GM19351 (cell line): ENCODE measurements around the gene CRYBG1.
"Not testable (repeated sequence)": the region's sequence is repeated elsewhere in the genome, so short reads cannot be mapped to it uniquely, and the experiment has no call there.

Experiments used
- ATAC-seq: cut with Tn5 transposase; IDR thresholded peaks from one replicate; pipeline ENCODE4 v1.9.1; 2021; ENCODE audit warnings: mild to moderate bottlenecking, moderate library complexity; ENCODE audit not compliant: unreplicated experiment

Gene CRYBG1

GRCh38 chr6:106540907-106541306 is 180.4 kb downstream of the CRYBG1 start:
- no peak for ATAC-seq

DNA sequence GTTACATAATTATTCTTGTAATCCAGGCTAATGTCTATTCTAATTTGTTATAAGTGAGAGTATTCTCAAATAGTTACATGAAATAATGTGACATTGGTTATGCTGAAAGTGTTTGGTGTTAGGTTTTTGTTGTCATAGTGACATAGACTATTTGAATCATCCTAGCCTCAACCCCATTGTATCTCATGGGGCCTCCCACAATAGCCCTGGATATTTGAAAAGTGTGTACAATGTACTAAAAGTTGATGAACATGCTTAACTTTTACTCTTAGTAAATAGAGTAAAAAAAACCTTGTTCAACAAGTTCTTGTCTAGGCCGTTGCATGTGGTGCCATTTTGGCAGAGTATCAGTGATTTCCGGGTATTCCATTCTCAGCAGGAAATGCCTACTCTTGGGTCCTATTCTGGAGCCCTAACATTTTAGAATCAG is 185.8 kb downstream of the CRYBG1 start:
- ATAC-seq = no peak

DNA sequence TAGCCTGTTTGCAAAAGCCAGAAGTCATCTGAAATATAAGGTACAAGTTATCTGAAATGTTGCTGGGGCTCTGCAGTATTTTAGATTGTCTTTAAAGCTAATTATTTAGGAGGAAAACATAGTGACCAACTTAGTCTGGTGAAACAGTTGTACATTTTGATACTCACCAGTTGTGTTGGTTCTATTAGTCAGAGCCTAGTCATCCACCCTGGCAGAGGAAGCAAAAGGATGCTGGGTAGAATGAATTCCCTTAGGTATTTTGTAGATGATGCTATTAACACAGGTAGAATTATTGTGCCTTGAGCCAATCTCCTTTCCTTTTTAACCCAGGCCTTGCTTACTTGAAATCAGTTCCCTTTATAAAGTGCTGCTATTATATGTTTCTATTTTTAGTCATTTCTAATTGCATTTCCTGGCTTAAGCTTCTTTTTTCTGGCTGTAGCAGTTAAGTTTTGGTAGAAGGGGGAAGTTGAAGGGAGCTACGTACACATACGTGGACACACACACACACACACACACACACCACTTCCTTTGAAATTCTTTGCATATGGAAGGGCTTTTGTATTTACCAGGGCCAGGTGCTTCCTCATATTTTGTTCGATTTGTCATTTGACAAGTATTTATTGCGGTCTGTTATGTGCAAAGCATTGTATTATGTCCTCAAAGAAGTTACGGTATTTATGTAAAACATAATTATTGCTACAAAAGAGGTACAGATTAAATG is 186.3 kb downstream of the CRYBG1 start:
- ATAC-seq = no peak

DNA sequence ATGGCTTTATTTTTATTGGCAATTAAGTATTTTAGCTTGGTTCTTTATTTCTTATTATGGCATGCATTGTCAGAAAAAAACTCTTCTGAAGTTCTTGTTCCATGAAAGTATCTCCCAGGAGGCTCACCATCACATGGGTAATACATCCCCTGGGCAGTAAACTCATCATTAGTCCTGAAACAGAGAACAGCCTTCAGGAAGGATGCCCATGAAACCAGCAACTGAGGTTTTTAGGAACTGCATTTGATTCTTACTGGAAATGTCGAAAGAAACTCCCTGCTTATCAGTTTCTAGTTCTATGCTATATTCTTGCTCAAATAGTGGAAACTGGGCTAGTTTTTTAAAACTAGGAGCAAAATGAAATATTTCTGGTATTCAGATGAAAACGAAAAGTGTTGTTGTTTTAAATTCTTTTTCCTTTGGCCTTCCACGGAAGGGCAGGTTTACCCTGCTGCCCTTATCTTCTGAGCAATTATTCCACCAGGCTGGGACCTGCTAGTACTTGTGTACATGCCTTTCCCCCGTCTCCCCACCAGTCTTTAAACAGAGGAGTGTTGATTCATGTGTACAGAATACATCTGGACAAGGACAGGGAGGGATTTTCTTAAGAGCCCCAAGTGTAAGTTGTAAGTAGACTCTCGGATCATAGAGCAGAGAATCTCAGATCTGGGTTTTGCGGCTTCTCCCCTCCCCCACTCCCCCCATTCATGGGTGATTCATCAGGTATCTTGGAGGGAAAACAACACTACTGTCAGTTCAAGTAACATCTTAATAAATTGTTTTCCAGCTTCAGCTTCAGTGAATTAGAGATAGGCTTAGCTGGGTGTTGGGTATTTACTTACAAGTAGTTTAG is 187.3 kb downstream of the CRYBG1 start:
- no peak for ATAC-seq

DNA sequence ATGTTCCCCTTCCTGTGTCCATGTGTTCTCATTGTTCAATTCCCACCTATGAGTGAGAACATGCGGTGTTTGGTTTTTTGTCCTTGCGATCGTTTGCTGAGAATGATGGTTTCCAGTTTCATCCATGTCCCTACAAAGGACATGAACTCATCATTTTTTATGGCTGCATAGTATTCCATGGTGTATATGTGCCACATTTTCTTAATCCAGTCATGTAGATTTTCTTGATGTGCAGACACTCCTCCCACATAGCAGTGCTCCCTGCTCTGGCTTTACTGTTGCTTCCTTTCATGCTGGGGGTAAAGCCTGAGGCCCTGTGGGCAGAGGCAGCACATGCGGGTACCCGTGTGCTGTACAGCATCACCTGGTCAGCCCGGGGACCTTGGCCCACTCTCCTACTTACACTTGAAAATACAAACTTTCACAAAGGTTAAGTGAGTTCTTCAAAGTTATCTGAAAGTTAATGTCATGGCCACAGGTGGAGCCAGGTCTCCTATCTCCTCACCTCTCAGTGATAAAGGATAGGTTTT is 188.5 kb downstream of the CRYBG1 start:
- not testable (repeated sequence) for ATAC-seq

- ATAC-seq = no peak
Observed at GRCh38 chr6:106549521-106549920, 189.0 kb downstream of the CRYBG1 start.

DNA sequence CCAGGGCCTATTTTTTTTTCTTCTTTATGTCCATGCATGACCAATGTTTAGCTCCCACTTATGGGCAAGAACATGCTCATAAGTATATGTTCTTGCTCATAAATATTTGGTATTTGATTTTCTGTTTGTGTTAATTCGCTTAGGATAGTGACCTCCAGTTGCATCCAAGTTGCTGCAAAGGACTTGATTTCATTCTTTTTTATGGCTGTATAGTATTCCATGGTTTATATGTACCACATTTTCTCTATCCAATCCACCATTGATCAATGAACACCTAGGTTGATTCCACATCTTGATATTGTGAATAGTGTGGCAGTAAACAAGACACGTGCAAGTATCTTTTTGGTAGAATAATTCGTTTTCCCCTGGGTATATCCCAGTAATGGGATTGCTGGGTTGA is 190.6 kb downstream of the CRYBG1 start:
- no peak for ATAC-seq

- ATAC-seq = no peak
Observed at GRCh38 chr6:106553440-106553839, 192.9 kb downstream of the CRYBG1 start.

- no peak for ATAC-seq
Observed at GRCh38 chr6:106555767-106556166, 195.2 kb downstream of the CRYBG1 start.

DNA sequence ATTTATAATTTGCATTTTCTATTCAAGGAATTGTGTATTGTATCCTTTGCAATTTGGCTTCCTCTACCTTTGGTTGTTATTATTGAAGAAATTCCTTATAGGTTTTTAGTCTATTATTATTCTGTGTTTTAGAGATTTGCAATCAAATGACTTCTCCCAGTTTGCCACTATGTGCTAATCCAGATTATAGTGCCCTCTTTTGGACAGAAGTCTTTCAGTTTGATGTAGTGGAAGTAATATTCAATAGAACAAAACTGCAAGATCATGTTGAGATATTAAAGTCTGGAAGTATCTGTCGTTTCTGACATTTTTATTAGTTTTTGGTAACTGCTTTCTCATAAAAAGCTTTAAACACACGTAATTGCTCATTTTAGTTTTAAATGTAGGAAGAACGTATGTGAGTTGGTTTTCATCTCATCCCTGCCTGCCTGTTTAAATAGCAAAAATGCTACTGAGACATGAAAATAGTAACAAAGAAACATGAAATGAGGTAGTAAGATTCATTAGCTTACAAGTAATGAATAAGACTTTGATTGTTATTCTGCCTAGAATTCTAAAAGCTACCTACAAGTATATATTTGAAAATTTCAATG is 195.9 kb downstream of the CRYBG1 start:
- ATAC-seq = no peak

- no peak for ATAC-seq
Observed at GRCh38 chr6:106557837-106558236, 197.3 kb downstream of the CRYBG1 start.

DNA sequence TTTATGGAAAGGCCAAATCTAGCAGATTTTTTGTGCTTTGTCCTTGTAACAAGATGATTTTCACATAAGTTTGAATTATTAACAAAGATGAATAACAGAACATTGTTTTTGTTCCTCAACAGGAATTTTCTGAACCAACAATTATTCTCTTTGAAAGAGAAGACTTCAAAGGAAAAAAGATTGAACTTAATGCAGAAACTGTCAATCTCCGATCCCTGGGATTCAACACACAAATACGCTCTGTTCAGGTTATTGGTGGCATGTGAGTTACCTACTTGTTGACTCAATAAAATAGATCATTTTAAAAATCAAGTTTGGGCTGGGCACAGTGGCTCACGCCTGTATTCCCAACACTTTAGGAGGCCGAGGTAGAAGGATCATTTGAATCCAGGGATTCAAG is 197.8 kb downstream of the CRYBG1 start:
- no peak for ATAC-seq

DNA sequence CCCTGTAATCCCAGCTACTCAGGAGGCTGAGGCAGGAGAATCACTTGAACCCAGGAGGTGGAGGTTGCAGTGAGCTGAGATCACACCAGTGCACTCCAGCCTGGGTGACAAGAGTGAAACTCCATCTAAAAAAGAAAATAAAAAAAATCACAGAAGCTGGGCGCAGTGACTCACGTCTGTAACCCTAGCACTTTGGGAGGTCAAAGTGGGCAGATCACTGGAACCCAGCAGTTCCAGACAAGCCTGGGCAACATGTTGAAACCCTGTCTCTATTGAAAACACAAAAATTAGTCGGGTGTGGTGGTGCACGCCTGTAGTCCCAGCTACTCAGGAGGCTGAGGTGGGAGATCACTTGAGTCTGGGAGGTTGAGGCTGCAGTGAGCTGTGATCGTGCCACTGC is 199.1 kb downstream of the CRYBG1 start:
- ATAC-seq = not testable (repeated sequence)

GRCh38 chr6:106560996-106561685 is 200.6 kb downstream of the CRYBG1 start:
- no peak for ATAC-seq

DNA sequence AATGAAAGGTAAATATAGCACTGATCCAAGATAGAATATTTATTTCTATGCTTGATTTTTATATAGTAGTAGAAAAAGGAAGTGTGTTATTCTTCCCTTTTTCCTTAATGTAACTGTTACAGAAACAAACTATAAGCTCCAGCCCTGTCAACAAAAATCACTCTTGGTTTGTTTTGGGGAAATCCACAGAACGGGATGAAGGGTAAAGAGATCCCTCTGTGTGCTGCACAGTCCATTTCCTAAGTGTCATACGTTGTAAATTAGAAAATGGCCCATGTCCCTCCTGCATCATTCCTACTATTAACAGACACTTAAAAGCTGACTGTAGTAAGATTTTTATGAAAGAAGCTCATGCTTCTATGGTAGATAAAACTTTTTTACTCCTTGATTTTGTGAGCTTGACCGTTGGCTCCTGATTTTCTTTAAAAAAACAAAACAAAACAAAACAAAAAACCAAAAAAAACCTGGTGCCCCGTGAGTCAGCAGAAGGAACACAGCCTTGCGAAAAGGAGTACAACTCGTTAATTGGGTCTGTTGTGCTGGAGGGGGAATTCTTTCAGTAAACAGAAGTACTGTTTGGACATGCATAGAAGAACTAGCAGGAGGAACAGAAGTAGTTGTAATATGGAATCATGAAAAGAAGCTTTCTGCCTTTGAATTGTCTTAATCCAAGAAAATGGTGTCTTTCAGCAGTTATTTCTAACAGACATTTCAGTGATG is 201.3 kb downstream of the CRYBG1 start:
- no peak for ATAC-seq

DNA sequence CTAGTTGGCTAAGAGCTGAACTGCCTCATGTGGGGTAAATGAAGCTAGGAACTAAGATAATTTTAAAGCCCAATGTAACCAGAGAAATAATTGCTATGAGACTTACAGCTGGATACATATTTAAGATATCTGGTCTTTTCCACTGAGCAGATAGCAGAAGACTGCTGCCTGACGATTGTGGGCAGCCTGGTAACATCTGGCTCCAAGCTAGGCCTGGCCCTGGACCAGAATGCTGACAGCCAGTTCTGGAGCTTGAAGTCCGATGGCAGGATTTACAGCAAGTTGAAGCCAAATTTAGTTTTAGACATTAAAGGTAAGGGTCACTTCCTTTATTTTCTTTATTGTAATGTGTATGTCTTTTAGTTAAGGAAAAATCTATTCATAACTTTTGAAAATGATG is 203.1 kb downstream of the CRYBG1 start:
- ATAC-seq = no peak

GRCh38 chr6:106564476-106564875 is 204.0 kb downstream of the CRYBG1 start:
- ATAC-seq = no peak

DNA sequence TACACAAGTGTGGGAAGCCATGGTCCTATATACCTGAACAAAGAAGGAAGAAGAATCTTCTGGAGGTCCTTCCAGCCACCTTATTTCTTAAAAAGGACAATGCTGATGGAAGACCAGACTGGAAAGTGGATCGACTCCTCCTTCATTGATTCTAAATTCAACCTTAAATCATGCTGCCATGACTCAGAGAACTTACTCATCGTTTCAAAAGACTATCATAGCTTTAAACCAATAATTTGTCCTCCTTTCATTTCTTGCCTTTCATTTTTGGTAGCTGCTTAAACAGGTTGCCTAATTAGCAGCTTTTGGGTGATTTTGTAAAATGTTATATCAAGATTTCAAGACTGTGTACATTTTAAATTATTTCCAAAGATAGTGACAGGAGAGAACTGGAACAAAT is 208.0 kb downstream of the CRYBG1 start:
- no peak for ATAC-seq

- ATAC-seq = no peak
Observed at GRCh38 chr6:106569428-106569827, 208.9 kb downstream of the CRYBG1 start.

- ATAC-seq = no peak
Observed at GRCh38 chr6:106572436-106572835, 211.9 kb downstream of the CRYBG1 start.
